T-helper 1 cell treated with Interleukin-12 subunit alpha and Interleukin-12 subunit beta and Interleukin-4 antibody, amounts not matched to agents 30 ng/mL and 1 ng/mL, for 36 hours (primary cell): ENCODE measurements around the gene LEFTY1. TPM values are rescaled to one million over a fixed set of nuclear protein-coding genes. Genes with fewer than 3 reads are reported as not detected.

Experiments
- intact Hi-C: fragments of 100-400 bp; cut with micrococcal nuclease; formaldehyde crosslinking; loops from one replicate; pipeline ENCODE4 v1.15.1; 2024
- total RNA-seq: library from RNA; stranded (reverse); gene quantifications from 2 replicates; pipeline ENCODE4 v1.2.3, GENCODE V29; 2022

LEFTY1 gene
- total RNA-seq, 1 donor from 2014 or later, result not detected

GRCh38 chr1:225917101-225917500 lies 28.2 kb upstream of the LEFTY1 start:
- intact Hi-C loops, result no loop called here

- intact Hi-C loops, result no loop called here
These were observed 26.6 kb upstream of the LEFTY1 start for GRCh38 chr1:225915538-225915991.

GRCh38 chr1:225914947-225915346 lies 26.0 kb upstream of the LEFTY1 start:
- intact Hi-C loops, result no loop called here

- intact Hi-C loops, result no loop called here
These were observed 25.4 kb upstream of the LEFTY1 start for GRCh38 chr1:225914391-225914790.

- intact Hi-C loops, result loop anchor here (1.0 to 2.0 kb wide), 8 partner anchors 13 to 436 kb away; partner anchors contain the start of genes EPHX1, PYCR2, SRP9 and TMEM63A
These were observed 22.5 kb upstream of the LEFTY1 start for GRCh38 chr1:225911191-225912130.

- intact Hi-C loops, result no loop called here
These were observed 20.5 kb upstream of the LEFTY1 start for GRCh38 chr1:225909477-225909876.

GRCh38 chr1:225908773-225909172 lies 19.8 kb upstream of the LEFTY1 start:
- intact Hi-C loops, result no loop called here

- intact Hi-C loops, result no loop called here
These were observed 19.2 kb upstream of the LEFTY1 start for GRCh38 chr1:225908013-225908640.

GRCh38 chr1:225907341-225907740 lies 18.4 kb upstream of the LEFTY1 start:
- intact Hi-C loops, result no loop called here

- intact Hi-C loops, result no loop called here
These were observed 17.5 kb upstream of the LEFTY1 start for GRCh38 chr1:225906467-225906866.

- intact Hi-C loops, result no loop called here
These were observed 14.7 kb upstream of the LEFTY1 start for GRCh38 chr1:225903623-225904022.

GRCh38 chr1:225899044-225899925 lies 10.3 kb upstream of the LEFTY1 start:
- intact Hi-C loops, result no loop called here

- intact Hi-C loops, result loop anchor here (1.0 to 2.0 kb wide), 12 partner anchors 13 to 470 kb away; partner anchors contain the start of genes LBR, PYCR2, SDE2 and SRP9
These were observed 8.9 kb upstream of the LEFTY1 start for GRCh38 chr1:225897595-225898514.

- intact Hi-C loops, result loop anchor here (1.0 to 2.0 kb wide), 12 partner anchors 14 to 469 kb away; partner anchors contain the start of genes LBR, PYCR2, SDE2 and SRP9
These were observed 8.1 kb upstream of the LEFTY1 start for GRCh38 chr1:225896937-225897549.

- intact Hi-C loops, result loop anchor here (2.0 kb wide), 3 partner anchors 102 to 430 kb away; partner anchors contain the start of gene SDE2
These were observed 7.5 kb upstream of the LEFTY1 start for GRCh38 chr1:225896494-225896893.

GRCh38 chr1:225892307-225892706 lies 3.4 kb upstream of the LEFTY1 start:
- intact Hi-C loops, result no loop called here

GRCh38 chr1:225891229-225891972 lies 2.5 kb upstream of the LEFTY1 start:
- intact Hi-C loops, result no loop called here

- intact Hi-C loops, result no loop called here
These were observed 1.6 kb upstream of the LEFTY1 start for GRCh38 chr1:225890346-225891228.
